G401 (cell line): ENCODE data around the gene OAS3. TPM values are rescaled to one million over a fixed set of nuclear protein-coding genes. Genes with fewer than 3 reads are reported as not detected.
"Not testable (repeated sequence)": the region's sequence is repeated elsewhere in the genome, so short reads cannot be mapped to it uniquely, and the experiment has no call there.

Source experiments
- DNase-seq: peaks from one replicate; pipeline ENCODE4 v3.0.0-alpha.2; 2015; ENCODE audit warnings: low spot score
- in situ Hi-C: cut with HindIII; loops from 2 replicates; pipeline ENCODE4 v1.10.0; 2016; ENCODE audit warnings: low sequenced_read_pairs, mixed read lengths
- total RNA-seq: library from RNA; depleted of rRNA; stranded (reverse); fragments of >200 nt; shearing (Covaris generic); gene quantifications from 2 replicates; pipeline ENCODE4 v1.2.3, GENCODE V29; 2014; rRNA removed

The OAS3 gene, protein sequence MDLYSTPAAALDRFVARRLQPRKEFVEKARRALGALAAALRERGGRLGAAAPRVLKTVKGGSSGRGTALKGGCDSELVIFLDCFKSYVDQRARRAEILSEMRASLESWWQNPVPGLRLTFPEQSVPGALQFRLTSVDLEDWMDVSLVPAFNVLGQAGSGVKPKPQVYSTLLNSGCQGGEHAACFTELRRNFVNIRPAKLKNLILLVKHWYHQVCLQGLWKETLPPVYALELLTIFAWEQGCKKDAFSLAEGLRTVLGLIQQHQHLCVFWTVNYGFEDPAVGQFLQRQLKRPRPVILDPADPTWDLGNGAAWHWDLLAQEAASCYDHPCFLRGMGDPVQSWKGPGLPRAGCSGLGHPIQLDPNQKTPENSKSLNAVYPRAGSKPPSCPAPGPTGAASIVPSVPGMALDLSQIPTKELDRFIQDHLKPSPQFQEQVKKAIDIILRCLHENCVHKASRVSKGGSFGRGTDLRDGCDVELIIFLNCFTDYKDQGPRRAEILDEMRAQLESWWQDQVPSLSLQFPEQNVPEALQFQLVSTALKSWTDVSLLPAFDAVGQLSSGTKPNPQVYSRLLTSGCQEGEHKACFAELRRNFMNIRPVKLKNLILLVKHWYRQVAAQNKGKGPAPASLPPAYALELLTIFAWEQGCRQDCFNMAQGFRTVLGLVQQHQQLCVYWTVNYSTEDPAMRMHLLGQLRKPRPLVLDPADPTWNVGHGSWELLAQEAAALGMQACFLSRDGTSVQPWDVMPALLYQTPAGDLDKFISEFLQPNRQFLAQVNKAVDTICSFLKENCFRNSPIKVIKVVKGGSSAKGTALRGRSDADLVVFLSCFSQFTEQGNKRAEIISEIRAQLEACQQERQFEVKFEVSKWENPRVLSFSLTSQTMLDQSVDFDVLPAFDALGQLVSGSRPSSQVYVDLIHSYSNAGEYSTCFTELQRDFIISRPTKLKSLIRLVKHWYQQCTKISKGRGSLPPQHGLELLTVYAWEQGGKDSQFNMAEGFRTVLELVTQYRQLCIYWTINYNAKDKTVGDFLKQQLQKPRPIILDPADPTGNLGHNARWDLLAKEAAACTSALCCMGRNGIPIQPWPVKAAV
- total RNA-seq: 0.74 and 1.8 TPM in 2 replicates

DNA sequence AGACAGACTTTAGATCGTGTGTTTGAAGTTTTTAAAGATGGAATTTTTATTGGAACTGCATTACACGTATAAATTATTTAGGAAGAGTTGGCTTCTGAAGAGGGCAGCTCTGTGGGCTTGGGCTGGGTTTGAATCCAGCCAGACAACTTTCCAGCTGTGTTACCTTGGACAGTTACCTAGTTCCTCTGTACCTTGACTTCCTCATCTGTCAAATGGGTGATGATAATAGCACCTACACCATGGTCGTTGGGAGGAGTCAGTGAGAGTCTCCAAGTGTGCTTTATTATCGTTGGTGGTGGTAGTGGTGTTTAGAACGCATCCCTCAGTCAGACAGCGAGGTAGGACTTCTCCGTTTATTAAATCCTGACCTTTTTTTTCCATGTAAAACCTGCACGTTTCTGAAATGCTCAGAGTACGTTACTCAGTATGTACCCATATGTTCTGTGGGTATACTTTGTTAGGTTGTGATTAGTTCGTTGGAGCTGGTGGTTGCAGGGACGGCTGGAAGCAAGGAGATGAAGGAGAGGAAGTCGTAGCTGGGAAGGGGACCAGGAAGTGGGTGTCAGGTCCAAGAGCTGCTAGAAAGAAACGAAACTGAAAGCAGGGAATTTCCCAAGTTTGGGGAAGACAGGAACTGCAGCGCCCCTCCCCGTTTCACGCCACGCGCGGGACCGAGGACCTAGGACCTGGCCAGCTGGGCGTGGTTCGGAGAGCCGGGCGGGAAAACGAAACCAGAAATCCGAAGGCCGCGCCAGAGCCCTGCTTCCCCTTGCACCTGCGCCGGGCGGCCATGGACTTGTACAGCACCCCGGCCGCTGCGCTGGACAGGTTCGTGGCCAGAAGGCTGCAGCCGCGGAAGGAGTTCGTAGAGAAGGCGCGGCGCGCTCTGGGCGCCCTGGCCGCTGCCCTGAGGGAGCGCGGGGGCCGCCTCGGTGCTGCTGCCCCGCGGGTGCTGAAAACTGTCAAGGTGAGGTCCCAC is at the start of gene OAS3:
Gene OAS3, plus strand, starts transcription at position 734 of the 979 bp plus-strand sequence. Its CDS starts 57 bp downstream, at position 791.
- peak; percentile 62 for DNase-seq
- in situ Hi-C loops: no loop called here

DNA sequence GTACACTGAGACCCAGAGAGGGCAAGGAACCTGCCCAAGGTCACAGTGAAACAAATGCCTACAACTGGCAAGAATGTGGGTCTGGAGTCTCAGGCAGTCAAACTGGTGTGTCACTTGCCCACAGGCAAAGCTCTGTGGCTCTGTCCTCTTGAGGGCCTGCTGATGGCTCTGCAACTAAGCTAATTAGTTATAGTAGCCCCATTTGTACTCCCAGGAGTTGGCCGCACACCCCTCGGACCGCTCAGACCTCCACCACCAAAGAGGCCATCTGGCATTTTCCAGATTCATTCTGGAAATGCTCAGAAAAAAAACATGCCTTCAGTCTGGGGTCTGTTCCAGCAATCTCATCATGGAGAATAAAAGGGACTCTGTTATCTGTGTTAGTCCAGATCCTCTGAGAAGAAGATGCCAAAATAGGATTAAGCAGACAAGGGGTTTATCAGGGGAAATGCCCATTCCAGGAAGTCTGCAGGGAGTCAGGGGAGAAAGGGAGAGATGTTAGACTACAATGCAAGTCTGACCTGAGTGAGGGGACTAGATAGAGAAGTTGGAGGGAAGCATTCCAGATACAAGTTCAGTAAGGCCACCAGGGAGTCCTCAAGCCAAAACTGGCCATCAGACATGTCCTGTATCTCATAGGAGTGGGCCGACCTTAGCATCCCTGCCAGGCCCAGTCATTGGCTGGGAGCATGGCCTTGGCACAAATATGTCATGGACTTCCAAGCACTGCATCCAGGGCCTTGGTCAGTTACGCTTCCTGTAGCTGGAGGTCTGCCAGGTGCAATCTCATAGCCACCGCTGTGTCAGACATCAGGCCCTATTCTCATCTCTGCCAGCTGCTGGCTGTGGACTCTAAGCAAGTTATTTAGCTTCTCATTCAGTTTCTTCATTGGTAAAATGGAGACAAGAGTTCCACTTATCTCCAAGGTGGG is 46.9 kb upstream of the OAS3 start:
- in situ Hi-C loops: no loop called here
- DNase-seq: peak; percentile 71

DNA sequence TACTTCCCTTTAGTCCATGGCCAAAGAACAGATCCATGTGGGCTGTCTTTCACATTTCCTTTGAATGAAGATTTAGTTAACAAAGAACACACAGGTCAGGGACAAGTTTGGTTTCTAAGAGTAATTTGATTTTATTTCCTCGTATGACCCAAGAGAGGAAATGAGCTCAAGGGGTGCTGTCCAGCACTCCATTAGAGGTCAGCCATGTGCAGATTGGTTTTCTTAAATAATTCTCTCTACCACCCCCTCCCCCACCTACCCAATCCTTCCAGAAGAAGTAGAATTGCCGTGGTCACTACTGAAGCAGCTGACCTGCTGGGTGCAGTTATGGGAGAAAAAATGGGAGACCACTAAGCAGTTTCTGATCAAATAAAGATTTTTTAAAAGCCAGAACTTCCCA is 45.4 kb upstream of the OAS3 start:
- in situ Hi-C loops: no loop called here
- DNase-seq: no peak

DNA sequence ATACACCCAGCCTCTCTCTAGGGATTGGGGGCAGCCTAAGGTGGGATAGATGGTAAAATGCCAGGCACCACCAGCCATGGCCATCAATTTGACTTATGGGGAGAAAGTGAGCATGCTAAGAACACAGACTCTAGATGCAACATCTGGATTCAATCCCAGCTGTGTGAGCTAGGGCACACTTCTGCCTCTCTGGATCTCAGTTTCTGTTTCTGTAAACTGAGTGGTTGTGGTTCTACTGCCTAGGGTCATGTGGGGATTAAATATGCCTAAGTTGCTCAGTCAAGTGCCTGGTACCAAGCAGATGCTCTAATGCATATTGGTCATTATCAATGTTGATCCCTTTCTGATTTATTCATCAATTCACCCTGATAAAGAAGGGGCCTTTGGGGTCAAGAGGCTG is 44.1 kb upstream of the OAS3 start:
- DNase-seq: no peak
- in situ Hi-C loops: no loop called here

DNA sequence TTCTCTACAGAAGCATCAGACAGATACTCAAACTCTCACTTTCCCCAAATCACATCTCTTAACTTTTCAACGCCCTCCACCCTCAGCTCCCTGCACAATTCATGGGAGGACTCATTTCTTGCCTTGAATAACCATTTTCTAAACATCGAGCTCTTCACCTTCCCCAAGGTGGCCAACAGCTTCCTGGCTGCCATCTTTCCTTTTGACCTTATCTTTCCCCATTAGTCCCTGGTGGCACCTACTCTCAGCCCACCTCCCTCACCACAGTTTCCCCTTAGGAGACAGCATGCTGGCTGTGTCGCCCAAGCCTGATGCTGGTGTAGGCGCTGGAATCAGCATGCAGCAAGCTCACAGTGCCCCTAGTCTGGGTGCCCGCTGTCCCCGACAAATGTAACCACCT is 39.9 kb upstream of the OAS3 start:
- DNase-seq: no peak
- in situ Hi-C loops: no loop called here

DNA sequence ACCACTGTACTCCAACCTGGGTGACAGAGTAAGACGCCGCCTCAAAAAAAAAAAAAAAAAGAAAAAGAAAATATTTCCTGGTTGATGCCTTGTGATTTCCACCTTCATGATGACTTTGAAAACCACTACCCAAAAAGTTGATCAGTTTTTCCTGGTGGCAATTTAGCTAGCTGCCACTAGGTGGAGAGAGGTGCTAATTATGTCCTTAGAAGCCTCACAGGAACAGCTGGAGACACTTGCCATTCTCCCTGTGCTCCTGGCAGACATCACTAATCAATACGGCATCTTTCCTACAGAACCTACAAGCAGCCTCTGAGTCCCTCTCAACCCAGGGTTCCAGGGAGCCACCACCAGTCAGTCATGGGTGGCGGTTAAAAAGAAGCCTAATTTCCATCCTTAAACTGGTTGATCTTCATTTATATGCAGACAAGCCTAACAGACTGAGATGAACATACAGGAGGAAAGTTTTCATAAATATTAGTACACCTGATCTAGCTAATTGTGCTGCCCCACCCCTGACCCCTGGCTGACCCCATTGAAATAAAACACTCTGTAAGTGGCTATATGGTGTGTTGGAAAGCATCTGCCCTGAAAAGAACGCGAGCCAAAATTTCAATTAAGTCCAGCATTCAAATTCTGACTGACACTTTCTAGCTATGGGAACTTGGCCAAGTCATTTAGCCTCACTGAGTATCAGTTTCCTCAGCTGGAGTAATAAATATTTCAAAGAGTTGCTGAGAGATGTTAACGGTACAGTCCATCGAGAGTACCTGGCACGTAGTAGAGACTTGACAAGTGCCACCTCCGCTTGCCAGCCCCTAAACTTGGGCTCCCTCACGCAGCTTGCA is 37.8 kb upstream of the OAS3 start:
- DNase-seq: peak; percentile 45
- in situ Hi-C loops: no loop called here

DNA sequence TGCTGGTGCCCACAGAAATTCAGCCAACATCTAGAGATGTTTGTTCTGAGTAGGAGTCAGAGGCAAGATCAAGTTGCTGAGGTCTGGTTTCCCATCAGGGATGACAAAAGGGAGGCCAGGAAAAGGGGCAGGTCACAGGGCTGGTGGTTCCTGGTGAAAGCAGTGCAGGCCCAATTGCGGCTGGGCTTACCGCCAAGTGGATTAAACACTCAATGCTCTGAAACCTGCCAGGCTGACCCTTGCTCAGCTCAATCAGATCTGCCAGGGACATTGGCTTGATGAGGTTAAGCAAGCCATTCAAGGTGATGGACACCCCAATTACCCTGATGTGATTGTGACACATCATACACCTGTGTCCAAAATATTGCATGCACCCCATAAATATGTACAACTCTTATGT is 37.0 kb upstream of the OAS3 start:
- in situ Hi-C loops: no loop called here
- DNase-seq: no peak

DNA sequence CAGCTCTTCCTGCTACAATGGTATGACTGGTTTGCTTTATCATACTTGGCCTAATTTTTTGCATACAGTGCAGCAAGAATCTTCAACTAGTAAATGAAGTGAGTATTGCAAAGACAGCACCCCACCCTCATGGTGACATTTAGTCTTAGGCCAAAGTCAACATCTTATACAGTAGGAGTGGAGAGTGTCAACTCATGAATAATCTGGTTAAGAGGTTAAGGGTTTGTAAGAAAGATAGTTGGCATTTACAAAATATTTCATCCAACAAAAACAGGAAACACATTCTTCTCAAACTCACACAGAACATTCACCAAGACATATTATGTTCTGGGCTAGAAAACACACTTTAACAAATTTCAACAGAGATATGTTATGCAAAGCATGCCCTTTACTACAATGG is 33.7 kb upstream of the OAS3 start:
- DNase-seq: no peak
- in situ Hi-C loops: no loop called here

DNA sequence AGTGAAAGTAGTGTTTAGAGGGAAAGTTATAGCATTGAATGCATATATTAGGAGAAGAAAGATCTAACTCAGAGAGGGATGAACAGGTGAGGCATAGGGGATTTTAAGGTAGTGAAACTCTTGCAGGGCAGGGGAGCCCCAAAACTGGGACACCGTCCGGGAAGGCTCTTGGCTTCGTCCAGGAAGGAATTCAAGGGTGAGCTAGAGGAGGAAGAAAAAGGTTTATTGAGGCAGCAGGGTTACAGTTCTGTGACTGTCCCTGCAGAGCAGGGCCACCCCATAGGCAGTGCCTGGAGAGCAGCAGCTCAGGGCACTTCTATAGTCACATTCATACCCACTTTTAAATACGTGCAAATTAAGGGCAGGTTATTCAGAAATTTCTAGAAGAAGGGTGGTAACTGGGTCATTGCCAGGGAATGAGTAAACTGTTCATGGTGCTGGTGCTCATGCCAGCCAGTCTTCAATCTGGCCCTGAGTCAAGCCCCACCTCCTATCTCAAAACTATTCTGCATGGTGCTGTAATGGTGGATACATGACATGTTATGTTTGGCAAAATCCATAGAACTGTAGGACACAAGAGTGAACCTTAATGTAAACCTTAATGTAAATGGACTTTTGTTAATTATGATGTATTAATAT is 32.7 kb upstream of the OAS3 start:
- no peak for DNase-seq
- in situ Hi-C loops: no loop called here

DNA sequence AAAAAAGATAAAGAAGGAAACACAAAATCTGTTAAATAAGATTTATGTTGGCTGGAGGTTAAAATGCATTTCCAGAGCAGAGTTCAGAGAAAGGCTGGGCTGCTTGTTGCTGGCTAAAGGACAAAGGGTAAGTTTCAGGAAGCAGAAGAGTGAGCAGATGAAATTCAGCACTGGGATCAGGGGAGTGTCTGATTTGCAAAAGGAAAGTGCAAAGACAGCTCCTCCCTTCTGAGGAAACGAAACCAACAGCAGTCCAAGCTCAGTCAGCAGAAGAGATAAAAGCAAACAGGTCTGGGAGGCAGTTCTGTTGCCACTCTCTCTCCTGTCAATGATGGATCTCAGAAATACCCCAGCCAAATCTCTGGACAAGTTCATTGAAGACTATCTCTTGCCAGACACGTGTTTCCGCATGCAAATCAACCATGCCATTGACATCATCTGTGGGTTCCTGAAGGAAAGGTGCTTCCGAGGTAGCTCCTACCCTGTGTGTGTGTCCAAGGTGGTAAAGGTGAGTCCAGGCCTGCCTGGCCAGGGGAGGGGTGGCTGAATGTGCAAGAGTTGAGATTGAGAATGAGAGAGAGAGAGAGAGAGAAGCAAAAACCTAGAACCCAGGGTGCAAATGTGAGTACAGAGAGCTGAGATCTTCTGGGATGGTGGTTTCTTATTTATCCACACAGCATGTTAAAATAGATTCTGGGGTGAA is 31.4 kb upstream of the OAS3 start, which contains the start of gene OAS1:
Gene OAS1, plus strand, starts transcription at position 251 of the 703 bp plus-strand sequence. Its CDS starts 78 bp downstream, at position 329.
- in situ Hi-C loops: no loop called here
- DNase-seq: peak; percentile 28

DNA sequence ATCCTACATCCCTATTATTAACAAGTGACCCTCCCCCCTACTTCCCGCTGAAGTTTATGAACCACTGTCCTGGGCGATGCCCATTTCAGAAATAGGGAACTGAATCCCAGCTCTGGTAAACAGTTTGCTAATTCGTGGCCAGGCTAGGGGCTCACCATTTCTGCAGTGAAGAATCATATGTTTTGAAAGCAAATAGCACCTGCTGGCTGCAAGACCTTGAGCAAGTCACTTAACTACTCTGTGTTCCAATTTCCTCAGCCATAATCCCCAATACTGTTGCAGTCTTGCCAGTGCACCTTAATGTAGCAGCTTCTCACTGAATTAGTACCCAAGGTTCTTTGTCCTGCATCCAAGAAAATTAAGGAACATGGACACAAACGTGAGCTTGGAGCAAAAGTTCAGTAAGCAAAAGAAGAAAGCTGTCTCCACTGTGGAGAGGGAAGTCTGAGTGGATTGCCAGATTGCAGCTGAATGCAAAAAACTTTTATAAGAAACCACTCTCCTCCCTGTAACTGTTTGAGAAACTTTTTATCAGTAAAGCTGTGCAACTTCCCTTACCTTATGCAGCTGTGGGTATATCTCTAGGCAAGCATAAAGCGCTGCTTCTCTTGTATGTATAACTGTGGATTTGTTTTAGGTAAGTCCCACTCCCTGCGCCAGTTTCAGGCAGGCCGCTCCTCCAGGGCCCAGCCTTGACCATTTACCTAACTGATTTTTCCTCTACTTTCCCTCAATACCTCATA is 30.7 kb upstream of the OAS3 start:
- in situ Hi-C loops: no loop called here
- DNase-seq: no peak

DNA sequence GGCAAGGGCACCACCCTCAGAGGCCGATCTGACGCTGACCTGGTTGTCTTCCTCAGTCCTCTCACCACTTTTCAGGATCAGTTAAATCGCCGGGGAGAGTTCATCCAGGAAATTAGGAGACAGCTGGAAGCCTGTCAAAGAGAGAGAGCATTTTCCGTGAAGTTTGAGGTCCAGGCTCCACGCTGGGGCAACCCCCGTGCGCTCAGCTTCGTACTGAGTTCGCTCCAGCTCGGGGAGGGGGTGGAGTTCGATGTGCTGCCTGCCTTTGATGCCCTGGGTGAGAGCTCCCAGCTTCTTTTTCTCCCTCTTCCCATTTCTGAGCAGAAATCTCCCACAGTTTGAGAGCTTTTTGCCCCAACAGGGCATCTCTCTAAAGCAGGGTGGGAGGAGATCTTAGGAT is 29.7 kb upstream of the OAS3 start:
- in situ Hi-C loops: no loop called here
- no peak for DNase-seq

DNA sequence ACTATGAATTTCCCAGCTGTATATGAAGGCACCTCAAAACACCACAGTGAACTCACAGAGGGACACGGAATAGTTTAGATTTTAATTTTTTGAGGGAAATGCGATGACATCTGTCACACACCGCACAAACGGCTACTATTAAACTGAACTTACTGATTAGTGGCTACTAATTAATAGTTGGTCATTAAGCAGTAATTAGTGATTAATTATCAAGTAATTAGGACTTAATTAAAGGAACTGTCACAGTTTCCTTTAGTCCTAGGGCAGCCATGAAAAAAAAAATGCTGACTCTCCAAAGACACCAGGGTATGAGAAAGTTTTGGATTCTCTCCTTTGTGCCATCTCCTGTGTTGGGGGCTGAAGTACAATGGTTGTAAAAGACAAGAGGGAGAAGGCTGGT is 28.6 kb upstream of the OAS3 start:
- no peak for DNase-seq
- in situ Hi-C loops: no loop called here

DNA sequence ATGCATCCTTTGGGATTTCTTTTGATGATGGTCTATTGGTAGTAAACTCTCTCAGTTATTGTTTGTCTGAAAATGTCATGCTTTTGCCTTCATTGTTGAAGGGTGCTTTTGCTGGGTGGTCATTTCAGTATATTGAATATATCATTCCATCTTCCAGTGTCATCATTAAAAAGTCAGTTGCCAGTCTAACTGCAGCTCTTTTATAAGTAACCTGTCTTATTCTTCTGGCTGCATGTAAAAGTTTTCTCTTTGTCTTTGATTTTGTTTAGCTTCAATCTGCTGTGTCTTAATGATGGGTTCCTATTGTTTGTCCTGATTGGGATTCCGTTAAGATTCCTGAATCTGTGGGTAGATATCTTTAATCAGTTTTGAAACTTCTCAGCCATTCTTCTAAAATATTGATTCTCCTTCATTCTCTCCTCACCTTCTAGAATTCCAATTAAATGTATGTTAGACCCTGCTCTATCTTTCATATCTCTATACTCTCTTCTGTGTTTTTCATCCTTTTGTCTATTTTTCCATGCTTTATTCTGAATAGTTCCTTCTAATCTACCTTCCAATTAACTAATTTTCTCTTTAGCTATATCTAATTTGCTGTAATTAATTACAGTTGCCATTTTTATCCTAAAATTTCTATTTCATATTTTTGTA is 25.1 kb upstream of the OAS3 start:
- in situ Hi-C loops: no loop called here
- no peak for DNase-seq

DNA sequence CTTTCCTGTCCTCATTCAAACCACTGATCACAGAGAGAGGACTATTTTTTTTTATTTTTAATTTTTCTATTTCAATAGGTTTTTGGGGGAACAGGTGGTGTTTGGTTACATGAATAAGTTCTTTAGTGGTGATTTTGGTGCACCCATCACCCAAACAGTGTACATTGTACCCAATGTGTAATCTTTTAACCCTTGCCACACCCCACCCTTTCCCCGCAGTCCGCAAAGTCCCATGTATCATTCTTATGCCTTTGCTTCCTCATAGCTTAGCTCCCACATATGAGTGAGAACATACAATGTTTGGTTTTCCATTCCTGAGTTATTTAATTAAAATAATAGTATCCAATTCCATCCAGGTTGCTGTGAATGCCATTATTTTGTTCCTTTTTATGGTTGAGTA is 24.4 kb upstream of the OAS3 start:
- in situ Hi-C loops, DNase-seq: not testable (repeated sequence)
